ENCODE results near the gene PDCD4.

PDCD4 gene

DNA sequence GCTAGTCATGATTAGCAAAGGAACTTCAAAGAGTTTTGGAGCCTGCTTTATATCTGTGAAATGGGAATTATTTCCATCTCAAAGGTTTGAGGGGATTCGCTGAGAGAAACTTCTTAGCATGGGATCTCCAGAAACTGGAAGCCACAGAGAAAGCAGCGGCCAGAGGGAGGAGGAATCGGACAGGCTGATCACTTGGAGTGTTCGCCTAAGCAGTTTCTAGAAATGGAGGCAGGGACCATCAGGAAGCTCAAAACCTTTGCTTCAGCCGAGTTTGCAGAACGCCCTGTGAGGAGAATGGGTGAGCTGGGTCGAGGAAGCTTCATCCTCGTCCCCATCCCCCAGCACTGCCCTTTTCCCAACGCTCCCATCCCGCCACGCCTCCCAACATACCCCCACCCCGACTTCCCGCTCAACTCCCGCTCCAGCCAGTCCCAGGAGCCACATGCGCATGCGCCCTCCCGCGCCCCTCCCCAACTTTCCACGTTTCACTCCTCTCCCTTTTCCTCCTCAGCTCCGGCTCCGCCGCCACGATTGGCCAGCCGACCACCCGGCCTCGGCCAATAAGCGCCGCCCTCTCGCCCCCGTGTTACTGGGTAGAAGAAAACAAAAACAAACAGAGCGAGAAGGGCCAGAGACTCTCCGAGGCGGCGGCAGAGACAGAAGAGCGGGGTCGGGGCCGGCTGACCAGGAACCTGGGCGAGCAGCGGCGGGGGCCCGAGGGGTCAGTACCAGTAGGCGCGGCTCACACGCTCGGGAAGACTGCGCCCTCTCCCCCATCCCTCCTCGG is at the start of gene PDCD4:
TSS of gene PDCD4 (plus strand) at position 631 of the 787 bp plus-strand sequence. CDS start 4,100 bp downstream, outside the sequence.
- no peak for TF ChIP-seq ZFX (IDR thresholded peaks at IDR 0.05)
- TF ChIP-seq, protein P1, sequence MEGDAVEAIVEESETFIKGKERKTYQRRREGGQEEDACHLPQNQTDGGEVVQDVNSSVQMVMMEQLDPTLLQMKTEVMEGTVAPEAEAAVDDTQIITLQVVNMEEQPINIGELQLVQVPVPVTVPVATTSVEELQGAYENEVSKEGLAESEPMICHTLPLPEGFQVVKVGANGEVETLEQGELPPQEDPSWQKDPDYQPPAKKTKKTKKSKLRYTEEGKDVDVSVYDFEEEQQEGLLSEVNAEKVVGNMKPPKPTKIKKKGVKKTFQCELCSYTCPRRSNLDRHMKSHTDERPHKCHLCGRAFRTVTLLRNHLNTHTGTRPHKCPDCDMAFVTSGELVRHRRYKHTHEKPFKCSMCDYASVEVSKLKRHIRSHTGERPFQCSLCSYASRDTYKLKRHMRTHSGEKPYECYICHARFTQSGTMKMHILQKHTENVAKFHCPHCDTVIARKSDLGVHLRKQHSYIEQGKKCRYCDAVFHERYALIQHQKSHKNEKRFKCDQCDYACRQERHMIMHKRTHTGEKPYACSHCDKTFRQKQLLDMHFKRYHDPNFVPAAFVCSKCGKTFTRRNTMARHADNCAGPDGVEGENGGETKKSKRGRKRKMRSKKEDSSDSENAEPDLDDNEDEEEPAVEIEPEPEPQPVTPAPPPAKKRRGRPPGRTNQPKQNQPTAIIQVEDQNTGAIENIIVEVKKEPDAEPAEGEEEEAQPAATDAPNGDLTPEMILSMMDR (conservative IDR thresholded peaks at IDR 0.05): no peak
- peak within 1 kb of the TSS; percentile 87 for H3K27ac ChIP-seq

DNA sequence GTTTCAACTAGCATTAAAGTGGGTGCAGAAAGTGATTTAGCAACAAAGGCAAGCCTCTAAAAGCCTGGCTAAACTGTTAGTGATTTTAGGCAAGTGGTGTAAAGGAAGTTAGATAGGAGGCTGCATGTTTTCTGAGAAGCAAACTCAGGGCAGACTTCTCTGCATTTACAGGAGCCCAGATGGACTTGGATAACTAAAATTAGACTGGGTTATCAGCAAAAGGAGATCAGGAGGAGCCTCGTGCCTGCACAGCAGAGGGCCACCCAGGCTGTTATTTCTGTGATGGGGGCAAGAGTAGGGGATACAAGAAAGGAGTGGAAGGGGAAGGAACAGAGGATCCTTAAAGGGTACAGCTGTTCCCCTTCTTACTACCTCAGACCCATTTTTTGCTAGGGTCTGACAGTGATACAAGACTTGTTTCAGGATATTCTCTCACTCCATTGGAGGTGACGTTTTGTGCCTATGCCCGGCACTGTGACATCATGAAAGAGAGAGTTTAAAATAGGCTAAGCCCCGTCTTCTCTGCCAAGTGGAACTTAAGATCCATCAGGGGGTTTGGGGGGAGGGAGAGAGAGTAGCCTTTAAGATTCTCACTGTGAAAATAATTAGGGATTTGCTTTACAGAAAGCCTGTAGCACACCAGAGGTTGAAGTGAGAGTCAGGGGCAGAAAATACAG is 49.6 kb upstream of the PDCD4 start:
- no peak overlapping the region for H3K27ac ChIP-seq

DNA sequence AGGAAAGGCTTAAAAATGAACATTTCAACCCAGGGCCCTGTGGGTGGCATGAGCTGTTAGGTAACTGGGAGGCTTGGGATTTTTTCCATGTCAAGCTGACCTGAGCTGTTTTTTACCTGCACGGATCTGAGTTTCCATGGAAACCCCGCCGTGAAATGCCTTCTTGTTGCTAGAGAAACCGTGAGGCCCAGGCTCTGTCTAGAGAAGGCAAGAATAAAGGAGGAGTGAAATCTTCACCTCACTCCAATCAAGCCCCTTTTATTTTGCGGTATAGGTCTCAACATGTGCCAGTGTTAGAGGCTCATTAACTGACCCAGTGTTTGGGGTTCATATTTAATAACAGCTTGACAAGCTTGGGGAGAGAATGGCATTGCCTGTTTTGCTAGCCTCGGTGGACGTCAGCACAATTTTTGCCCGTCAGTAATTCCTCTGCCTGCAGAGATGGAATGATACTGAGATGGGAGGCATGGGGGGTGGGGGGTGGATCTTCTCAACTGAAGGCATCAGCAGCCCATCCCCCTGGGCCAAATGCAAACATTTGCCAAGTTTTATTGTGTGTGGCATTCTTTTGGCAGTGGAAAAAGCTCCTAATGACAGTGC is 48.9 kb upstream of the PDCD4 start:
- H3K27ac ChIP-seq: no peak overlapping the region; the same call in 1 of the 2 replicates

More for the DNA sequence above, 49.6 kb upstream of the PDCD4 start:
- TF ChIP-seq, protein P1 (conservative IDR thresholded peaks at IDR 0.05): no peak
- no peak for TF ChIP-seq ZFX (IDR thresholded peaks at IDR 0.05)

DNA sequence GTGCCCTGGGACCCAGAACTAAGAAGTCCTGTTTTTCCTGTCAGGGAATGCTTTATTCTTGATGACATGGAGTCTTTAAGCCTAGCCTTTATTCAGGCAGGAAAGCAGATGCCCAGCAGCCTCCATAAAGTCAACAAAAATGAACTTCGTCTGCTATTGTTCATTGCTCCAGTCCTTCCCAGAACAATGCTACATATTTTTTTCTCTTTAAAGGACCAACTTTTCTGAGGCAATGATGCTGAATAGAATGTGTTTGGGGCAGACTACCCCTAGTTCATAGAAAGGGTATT is 47.6 kb upstream of the PDCD4 start:
- peak overlapping the region; percentile 44; the same call in 1 of the 2 replicates for H3K27ac ChIP-seq
- TF ChIP-seq ZFX (IDR thresholded peaks at IDR 0.05): no peak

More for the DNA sequence above, 48.9 kb upstream of the PDCD4 start:
- TF ChIP-seq ZFX (IDR thresholded peaks at IDR 0.05): no peak
- TF ChIP-seq, protein P1 (conservative IDR thresholded peaks at IDR 0.05): no peak

DNA sequence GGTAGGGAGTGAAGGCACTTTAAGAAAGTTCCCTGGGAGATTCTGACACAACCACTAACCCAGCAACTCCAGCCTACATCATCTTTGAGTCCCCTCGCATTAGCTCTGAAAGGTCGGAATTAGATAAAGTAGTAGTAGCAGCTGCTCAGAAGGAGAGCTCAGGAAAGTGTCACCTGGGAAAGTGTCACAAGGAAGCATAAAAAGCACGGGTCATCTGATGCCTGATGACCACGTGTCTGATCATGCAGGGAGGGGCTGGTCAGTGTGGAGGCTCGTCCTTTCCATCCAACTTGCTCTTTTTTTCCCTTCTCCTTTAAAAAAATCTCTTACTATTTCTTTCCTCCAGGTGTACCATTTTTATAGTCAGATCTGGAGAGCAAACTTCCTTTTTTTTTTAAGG is 47.1 kb upstream of the PDCD4 start:
- no peak overlapping the region; the same call in 1 of the 2 replicates for H3K27ac ChIP-seq
- TF ChIP-seq ZFX (IDR thresholded peaks at IDR 0.05): no peak
- TF ChIP-seq, protein P1 (conservative IDR thresholded peaks at IDR 0.05): no peak

DNA sequence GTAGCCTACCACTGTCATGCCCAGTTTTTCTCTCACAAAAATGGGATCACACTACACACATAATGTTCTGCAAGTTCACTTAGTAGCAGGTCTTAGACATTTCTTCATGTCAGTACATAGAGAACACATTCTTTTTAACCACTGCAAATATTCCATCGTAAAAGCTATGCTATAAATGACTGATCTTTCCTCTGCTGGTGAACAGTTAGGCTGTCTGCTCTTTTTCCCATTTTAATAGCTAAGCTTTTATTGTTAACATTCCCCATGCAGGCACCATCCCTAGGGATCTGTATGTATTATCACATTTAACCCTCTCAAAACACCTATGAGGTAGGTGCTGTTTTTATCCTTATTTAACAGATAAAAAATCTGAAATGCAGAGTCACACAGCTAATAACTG is 46.2 kb upstream of the PDCD4 start:
- TF ChIP-seq, protein P1 (conservative IDR thresholded peaks at IDR 0.05): no peak
- TF ChIP-seq ZFX (IDR thresholded peaks at IDR 0.05): no peak
- no peak overlapping the region for H3K27ac ChIP-seq

DNA sequence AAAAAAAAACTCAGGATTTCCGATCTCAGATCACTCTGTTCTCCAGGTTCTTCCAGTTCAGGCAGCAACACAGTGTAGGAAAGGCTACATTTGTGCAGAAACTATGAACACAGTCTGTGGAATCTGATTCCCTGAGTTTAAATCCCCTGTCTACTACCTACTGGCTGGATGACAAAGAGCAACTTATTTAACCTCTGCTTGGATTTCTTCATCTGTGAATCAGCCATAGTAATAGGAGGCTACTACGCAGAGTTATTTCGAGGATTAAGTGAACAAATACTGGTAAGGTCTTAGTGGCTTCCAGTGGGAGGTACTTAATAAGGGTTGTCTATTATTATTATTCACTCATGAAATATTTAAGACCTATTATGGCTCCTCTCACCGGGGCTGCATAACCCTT is 44.3 kb upstream of the PDCD4 start:
- TF ChIP-seq, protein P1 (conservative IDR thresholded peaks at IDR 0.05): no peak
- TF ChIP-seq ZFX (IDR thresholded peaks at IDR 0.05): no peak
- no peak overlapping the region for H3K27ac ChIP-seq
